PC-3 (cell line): ENCODE data around the gene VPS13C.

ENCODE experiments used
- CTCF ChIP-seq: fragments of 300-600 bp; sonication (generic); conservative IDR thresholded peaks from 2 replicates; pipeline ENCODE4 v1.5.1; 2017; ENCODE audit warnings: antibody characterized with exemption, low read depth, mild to moderate bottlenecking, low read length
- EZH2 ChIP-seq: fragments of 300-600 bp; sonication (generic); IDR thresholded peaks from one replicate; pipeline ENCODE4 v1.6.1; 2017; ENCODE audit warnings: antibody characterized with exemption, mild to moderate bottlenecking, low read length; ENCODE audit not compliant: unreplicated experiment
- EZH2phosphoT487 ChIP-seq: fragments of 300-600 bp; sonication (generic); IDR thresholded peaks from 2 replicates; pipeline ENCODE4 v1.6.1; 2018; ENCODE audit warnings: mild to moderate bottlenecking, antibody characterized with exemption, low read length, borderline replicate concordance

- TF ChIP-seq CTCF (no peak), EZH2 (no peak), EZH2phosphoT487 (no peak)
These were observed 33.0 kb downstream of the VPS13C start for GRCh38 chr15:62027263-62027565.
